Left renal cortex interstitium (tissue), 4 donors: ENCODE results near the gene CPT1C. TPM values are rescaled to one million over a fixed set of nuclear protein-coding genes. Genes with fewer than 3 reads are reported as not detected.

ENCODE experiments used
- DNase-seq, 4 donors: peaks; one replicate each; pipeline ENCODE4 v3.0.0-alpha.2; 2013; ENCODE audit warnings: low read depth in 4 of 4, low spot score in 2 of 4, missing footprints in 1 of 4
- polyA plus RNA-seq, 4 donors: library from polyadenylated mRNA; unstranded; fragments of 120-200 nt; gene quantifications; one replicate each; pipeline ENCODE4 v1.2.1, GENCODE V29; 2013; ENCODE audit not compliant: insufficient read length in 4 of 4

Gene CPT1C
- polyA plus RNA-seq, 4 donors, result 10.0 to 13.1 (median 11.3) TPM

- no peak for DNase-seq
Measured at GRCh38 chr19:49679771-49680413, 11.0 kb upstream of the CPT1C start.

GRCh38 chr19:49680421-49681351, 10.2 kb upstream of the CPT1C start:
- peak in 2 of 4 donors; percentile 83 to 87 for DNase-seq

- no peak for DNase-seq
Measured at GRCh38 chr19:49681830-49682229, 9.1 kb upstream of the CPT1C start.

GRCh38 chr19:49682274-49682673, 8.6 kb upstream of the CPT1C start:
- no peak for DNase-seq

GRCh38 chr19:49683814-49684250, 7.1 kb upstream of the CPT1C start:
- DNase-seq, result no peak

GRCh38 chr19:49684251-49684982, 6.5 kb upstream of the CPT1C start:
- no peak for DNase-seq

GRCh38 chr19:49684983-49685553, 5.8 kb upstream of the CPT1C start:
- no peak for DNase-seq

GRCh38 chr19:49685845-49686332, 5.0 kb upstream of the CPT1C start:
- no peak for DNase-seq

GRCh38 chr19:49686503-49687088, 4.3 kb upstream of the CPT1C start:
- no peak for DNase-seq

- no peak for DNase-seq
Measured at GRCh38 chr19:49687150-49687549, 3.8 kb upstream of the CPT1C start.

GRCh38 chr19:49687566-49688316, 3.2 kb upstream of the CPT1C start:
- DNase-seq, result no peak

GRCh38 chr19:49688531-49689132, 2.3 kb upstream of the CPT1C start:
- no peak for DNase-seq

GRCh38 chr19:49689133-49690078, 1.5 kb upstream of the CPT1C start, which contains the start of gene ADM5:
Gene ADM5, plus strand, starts transcription at chr19:49689594. Its CDS starts 244 bp downstream, at chr19:49689838.
- no peak for DNase-seq

GRCh38 chr19:49690079-49690655, 749 bp upstream of the CPT1C start:
- DNase-seq, result no peak

- DNase-seq, result no peak
Measured at GRCh38 chr19:49691243-49692146, 579 bp downstream of the CPT1C start.

- no peak for DNase-seq
Measured at GRCh38 chr19:49692147-49692506, 1.2 kb downstream of the CPT1C start.

- no peak for DNase-seq
Measured at GRCh38 chr19:49696115-49696514, 5.2 kb downstream of the CPT1C start.
